ENCODE results near the gene MAIP1.

Gene MAIP1

GRCh38 chr2:199968126-199968525 is 12.7 kb downstream of the MAIP1 start:
- H3K36me3 Mint-ChIP-seq (ENCODE audit: low read depth) = peaks cover 22% of the 10 kb centered on the region
- no peak overlapping the region for H3K27ac Mint-ChIP-seq
- H3K4me3 Mint-ChIP-seq = no peak overlapping the region
- no peaks in the 10 kb centered on the region for H3K4me1 Mint-ChIP-seq
- DNase-seq (no peak), ATAC-seq (no peak)
- H3K27me3 Mint-ChIP-seq = no peaks in the 10 kb centered on the region
- no peaks in the 10 kb centered on the region for H3K9me3 Mint-ChIP-seq

- Mint-ChIP-seq H3K4me3 (no peak overlapping the region), H3K4me1 (no peaks in the 10 kb centered on the region), H3K9me3 (no peaks in the 10 kb centered on the region), H3K27ac (no peak overlapping the region), H3K27me3 (no peaks in the 10 kb centered on the region), H3K36me3 (ENCODE audit: low read depth) (peaks cover 4% of the 10 kb centered on the region)
- ATAC-seq = no peak
- DNase-seq = no peak
These were observed 16.8 kb downstream of the MAIP1 start for GRCh38 chr2:199972088-199972626.

GRCh38 chr2:199973703-199974102 is 18.3 kb downstream of the MAIP1 start:
- H3K27ac Mint-ChIP-seq = no peak overlapping the region
- no peaks in the 10 kb centered on the region for H3K9me3 Mint-ChIP-seq
- peaks cover 4% of the 10 kb centered on the region for H3K36me3 Mint-ChIP-seq (ENCODE audit: low read depth)
- no peaks in the 10 kb centered on the region for H3K27me3 Mint-ChIP-seq
- H3K4me3 Mint-ChIP-seq = no peak overlapping the region
- ATAC-seq (no peak), DNase-seq (no peak)
- peaks cover 12% of the 10 kb centered on the region for H3K4me1 Mint-ChIP-seq

- peaks cover 20% of the 10 kb centered on the region for H3K4me1 Mint-ChIP-seq
- H3K27me3 Mint-ChIP-seq = no peaks in the 10 kb centered on the region
- H3K36me3 Mint-ChIP-seq (ENCODE audit: low read depth) = peaks cover 2% of the 10 kb centered on the region
- DNase-seq = no peak
- ATAC-seq = no peak
- H3K9me3 Mint-ChIP-seq = no peaks in the 10 kb centered on the region
- H3K27ac Mint-ChIP-seq = no peak overlapping the region
- no peak overlapping the region for H3K4me3 Mint-ChIP-seq
These were observed 20.0 kb downstream of the MAIP1 start for GRCh38 chr2:199975273-199975895.

GRCh38 chr2:199977984-199978415 is 22.6 kb downstream of the MAIP1 start:
- no peaks in the 10 kb centered on the region for H3K27me3 Mint-ChIP-seq
- peaks cover 1% of the 10 kb centered on the region for H3K36me3 Mint-ChIP-seq (ENCODE audit: low read depth)
- DNase-seq (peak; percentile 31), ATAC-seq (peak; percentile 95)
- H3K27ac Mint-ChIP-seq = peak overlapping the region; percentile 53
- H3K4me3 Mint-ChIP-seq = no peak overlapping the region
- H3K4me1 Mint-ChIP-seq = peaks cover 20% of the 10 kb centered on the region
- H3K9me3 Mint-ChIP-seq = no peaks in the 10 kb centered on the region

GRCh38 chr2:199979398-199979797 is 24.0 kb downstream of the MAIP1 start:
- H3K36me3 Mint-ChIP-seq (ENCODE audit: low read depth) = no peaks in the 10 kb centered on the region
- peaks cover 20% of the 10 kb centered on the region for H3K4me1 Mint-ChIP-seq
- ATAC-seq (no peak), DNase-seq (no peak)
- no peaks in the 10 kb centered on the region for H3K27me3 Mint-ChIP-seq
- H3K27ac Mint-ChIP-seq = no peak overlapping the region
- no peaks in the 10 kb centered on the region for H3K9me3 Mint-ChIP-seq
- H3K4me3 Mint-ChIP-seq = no peak overlapping the region

GRCh38 chr2:199979832-199980628 is 24.6 kb downstream of the MAIP1 start:
- peak; percentile 18 for ATAC-seq
- Mint-ChIP-seq H3K27ac (no peak overlapping the region), H3K4me3 (no peak overlapping the region), H3K36me3 (ENCODE audit: low read depth) (no peaks in the 10 kb centered on the region), H3K9me3 (no peaks in the 10 kb centered on the region), H3K27me3 (no peaks in the 10 kb centered on the region), H3K4me1 (peaks cover 20% of the 10 kb centered on the region)
- peak; percentile 86 for DNase-seq

- no peaks in the 10 kb centered on the region for H3K36me3 Mint-ChIP-seq (ENCODE audit: low read depth)
- H3K9me3 Mint-ChIP-seq = no peaks in the 10 kb centered on the region
- H3K27me3 Mint-ChIP-seq = no peaks in the 10 kb centered on the region
- H3K4me3 Mint-ChIP-seq = no peak overlapping the region
- no peak for ATAC-seq
- no peak overlapping the region for H3K27ac Mint-ChIP-seq
- H3K4me1 Mint-ChIP-seq = peaks cover 20% of the 10 kb centered on the region
- DNase-seq = no peak
These were observed 26.9 kb downstream of the MAIP1 start for GRCh38 chr2:199982126-199982843.

GRCh38 chr2:199983534-199983933 is 28.2 kb downstream of the MAIP1 start:
- Mint-ChIP-seq H3K36me3 (ENCODE audit: low read depth) (no peaks in the 10 kb centered on the region), H3K4me3 (no peak overlapping the region), H3K4me1 (peaks cover 10% of the 10 kb centered on the region), H3K9me3 (no peaks in the 10 kb centered on the region), H3K27me3 (no peaks in the 10 kb centered on the region), H3K27ac (no peak overlapping the region)
- DNase-seq (no peak), ATAC-seq (no peak)

GRCh38 chr2:199984159-199984558 is 28.8 kb downstream of the MAIP1 start:
- Mint-ChIP-seq H3K9me3 (no peaks in the 10 kb centered on the region), H3K36me3 (ENCODE audit: low read depth) (no peaks in the 10 kb centered on the region), H3K4me1 (peaks cover 4% of the 10 kb centered on the region), H3K27ac (no peak overlapping the region), H3K27me3 (no peaks in the 10 kb centered on the region), H3K4me3 (no peak overlapping the region)
- DNase-seq (no peak), ATAC-seq (no peak)

GRCh38 chr2:199984755-199985154 is 29.4 kb downstream of the MAIP1 start:
- H3K9me3 Mint-ChIP-seq = no peaks in the 10 kb centered on the region
- no peak for ATAC-seq
- H3K36me3 Mint-ChIP-seq (ENCODE audit: low read depth) = no peaks in the 10 kb centered on the region
- H3K4me1 Mint-ChIP-seq = peaks cover 3% of the 10 kb centered on the region
- DNase-seq = no peak
- H3K4me3 Mint-ChIP-seq = no peak overlapping the region
- no peak overlapping the region for H3K27ac Mint-ChIP-seq
- H3K27me3 Mint-ChIP-seq = no peaks in the 10 kb centered on the region

GRCh38 chr2:199985625-199986207 is 30.3 kb downstream of the MAIP1 start:
- DNase-seq = peak; percentile 63
- Mint-ChIP-seq H3K27me3 (no peaks in the 10 kb centered on the region), H3K4me3 (no peak overlapping the region), H3K27ac (no peak overlapping the region), H3K4me1 (no peaks in the 10 kb centered on the region), H3K36me3 (ENCODE audit: low read depth) (no peaks in the 10 kb centered on the region), H3K9me3 (no peaks in the 10 kb centered on the region)
- ATAC-seq = peak; percentile 77

- no peaks in the 10 kb centered on the region for H3K9me3 Mint-ChIP-seq
- no peaks in the 10 kb centered on the region for H3K36me3 Mint-ChIP-seq (ENCODE audit: low read depth)
- H3K4me1 Mint-ChIP-seq = no peaks in the 10 kb centered on the region
- no peak overlapping the region for H3K4me3 Mint-ChIP-seq
- no peaks in the 10 kb centered on the region for H3K27me3 Mint-ChIP-seq
- no peak overlapping the region for H3K27ac Mint-ChIP-seq
- ATAC-seq (no peak), DNase-seq (no peak)
These were observed 32.2 kb downstream of the MAIP1 start for GRCh38 chr2:199987586-199987985.

GRCh38 chr2:199988151-199988550 is 32.8 kb downstream of the MAIP1 start:
- Mint-ChIP-seq H3K4me3 (no peak overlapping the region), H3K27ac (no peak overlapping the region), H3K36me3 (ENCODE audit: low read depth) (no peaks in the 10 kb centered on the region), H3K4me1 (no peaks in the 10 kb centered on the region), H3K27me3 (no peaks in the 10 kb centered on the region), H3K9me3 (no peaks in the 10 kb centered on the region)
- ATAC-seq (no peak), DNase-seq (no peak)
